RWPE1 (cell line): Measurements from ENCODE around the gene SPA17.

Experiments
- CTCF ChIA-PET: fragments of 350-600 bp; sonication (Branson Sonifier 250); formaldehyde crosslinking; extraction: SDS; loops from one replicate; lab custom pipeline; 2021; lab: Yijun Ruan, JAX
- POLR2A ChIA-PET: fragments of 400-600 bp; formaldehyde crosslinking; extraction: SDS; loops from one replicate; lab custom pipeline; 2020; ENCODE audit warnings: antibody characterized with exemption; ENCODE audit not compliant: low non-redundant PET; lab: Yijun Ruan, JAX
- DNase-seq: peaks from one replicate; pipeline ENCODE4 v3.0.0; 2012; ENCODE audit warnings: low spot score
- H3K27ac ChIP-seq: fragments of 450-650 bp; 2 replicates; pipeline ENCODE4 v1.5.1; 2017
- CTCF ChIP-seq: fragments of 450-650 bp; conservative IDR thresholded peaks from 2 replicates; pipeline ENCODE4 v1.5.1; 2017; ENCODE audit warnings: low read depth, mild to moderate bottlenecking

SPA17 gene

DNA sequence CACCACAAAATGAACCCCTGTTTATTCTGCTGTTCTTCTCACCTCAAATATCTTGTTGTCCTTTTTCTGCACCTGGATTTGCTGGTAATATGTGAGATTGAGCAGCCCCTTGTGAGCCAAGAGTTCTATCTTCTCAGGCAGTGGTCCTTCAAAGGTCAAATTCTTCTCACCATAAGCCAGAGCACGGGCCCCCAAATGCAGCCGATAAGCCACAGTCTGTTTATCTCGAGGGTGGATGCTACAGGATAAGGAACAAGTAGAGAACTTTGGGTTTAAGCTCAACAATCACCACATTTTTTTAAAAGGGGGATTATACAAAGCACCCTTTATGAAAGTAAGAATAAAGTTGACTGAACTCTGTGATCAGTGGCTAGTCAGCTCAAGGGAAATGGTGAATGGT, 35.2 kb upstream of the SPA17 start:
- H3K27ac ChIP-seq, result no peak overlapping the region
- POLR2A ChIA-PET, result no interaction called here
- CTCF ChIA-PET, result no interaction called here
- no peak for TF ChIP-seq CTCF
- DNase-seq, result no peak

DNA sequence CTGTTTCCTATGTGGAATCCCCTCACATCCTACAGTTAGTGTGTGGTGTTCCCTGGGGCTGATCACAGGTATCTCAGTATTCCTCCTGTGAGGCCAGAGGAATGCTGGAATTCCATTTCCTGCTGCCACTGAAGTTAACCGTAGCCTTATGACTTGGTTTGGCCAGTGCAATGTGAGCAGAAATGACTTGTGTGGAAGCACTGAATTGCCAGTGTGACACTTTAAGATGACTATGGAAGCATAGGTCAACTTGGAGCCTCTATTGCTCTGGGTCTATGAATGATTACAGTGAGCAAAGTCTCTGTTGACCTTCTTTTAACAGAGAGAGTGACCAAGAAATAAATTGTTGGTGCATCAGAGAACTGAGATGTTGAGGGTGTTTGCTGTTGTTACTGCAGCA, 34.5 kb upstream of the SPA17 start:
- H3K27ac ChIP-seq, result no peak overlapping the region
- no peak for DNase-seq
- ChIA-PET POLR2A (no interaction called here), CTCF (no interaction called here)
- no peak for TF ChIP-seq CTCF

GRCh38 chr11:124640666-124641065, 33.0 kb upstream of the SPA17 start:
- POLR2A ChIA-PET, result interaction anchor here (0.6 kb wide), 1 partner anchor 931 kb away, joined by 4 read pairs; no protein-coding TSS in a partner anchor
- DNase-seq, result no peak
- H3K27ac ChIP-seq, result no peak overlapping the region
- TF ChIP-seq CTCF, result no peak
- CTCF ChIA-PET, result interaction anchor here (0.6 to 1.0 kb wide), 4 partner anchors 10 to 598 kb away, joined by 3 to 7 read pairs (median 5); no protein-coding TSS in a partner anchor

GRCh38 chr11:124642628-124643027, 31.1 kb upstream of the SPA17 start:
- POLR2A ChIA-PET, result no interaction called here
- no peak for TF ChIP-seq CTCF
- CTCF ChIA-PET, result no interaction called here
- no peak overlapping the region for H3K27ac ChIP-seq
- no peak for DNase-seq

GRCh38 chr11:124643042-124643604, 30.6 kb upstream of the SPA17 start:
- DNase-seq, result no peak
- no peak overlapping the region for H3K27ac ChIP-seq
- ChIA-PET CTCF (interaction anchor here (0.7 kb wide), 1 partner anchor 144 kb away, joined by 3 read pairs; no protein-coding TSS in a partner anchor), POLR2A (no interaction called here)
- no peak for TF ChIP-seq CTCF

- no peak for DNase-seq
- ChIA-PET CTCF (interaction anchor here (0.6 to 1.2 kb wide), 11 partner anchors 12 to 829 kb away, joined by 3 to 7 read pairs (median 3); no protein-coding TSS in a partner anchor), POLR2A (no interaction called here)
- TF ChIP-seq CTCF, result no peak
- no peak overlapping the region for H3K27ac ChIP-seq
These were observed 29.9 kb upstream of the SPA17 start for GRCh38 chr11:124643605-124644425.
